Hair follicular keratinocyte (primary cell): ENCODE data around the gene HPS5. TPM values are rescaled to one million over a fixed set of nuclear protein-coding genes. Genes with fewer than 3 reads are reported as not detected.

ENCODE experiments used
- total RNA-seq: library from RNA; depleted of rRNA; stranded (reverse); fragments of >200 nt; gene quantifications from 2 replicates; pipeline ENCODE4 v1.2.3, GENCODE V29; 2015

HPS5 gene
- total RNA-seq, result 11.7 and 21.3 TPM in 2 replicates

GRCh38 chr11:18321969-18322711 is at the start of gene HPS5, which contains the start of gene GTF2H1:
Gene HPS5, minus strand, starts transcription at chr11:18322140. Its CDS starts 4,282 bp downstream, at chr11:18317858.
Gene GTF2H1, plus strand, starts transcription at chr11:18322567. Its CDS starts 10,508 bp downstream, at chr11:18333075.

GRCh38 chr11:18265949-18266348 is 56.0 kb downstream of the HPS5 start, which contains the start of gene SAA1:
Gene SAA1, plus strand, starts transcription at chr11:18266264. Its CDS starts 624 bp downstream, at chr11:18266888.

GRCh38 chr11:18248561-18248960 is 73.4 kb downstream of the HPS5 start, which contains the start of gene SAA2:
Gene SAA2, minus strand, starts transcription at chr11:18248668. Its CDS starts 657 bp downstream, at chr11:18248011.

GRCh38 chr11:18236664-18237356 is 85.1 kb downstream of the HPS5 start, which contains the start of gene SAA4:
Gene SAA4, minus strand, starts transcription at chr11:18236802. Its CDS starts 876 bp downstream, at chr11:18235926.

Other genes with a start within 250 kb of the HPS5 start
- 14.8 and 26.0 TPM in 2 replicates for gene SAAL1, start 216.1 kb downstream of the HPS5 start, total RNA-seq
- 24.1 and 45.6 TPM in 2 replicates for gene MRGPRX3, start 189.6 kb downstream of the HPS5 start, total RNA-seq
- 0.27 and 0.55 TPM in 2 replicates for gene MRGPRX4, start 149.3 kb downstream of the HPS5 start, total RNA-seq
- not detected in 2 replicates for gene SAA4, start 85.3 kb downstream of the HPS5 start, total RNA-seq
- 7.4 and 19.6 TPM in 2 replicates for gene SAA2, start 73.5 kb downstream of the HPS5 start, total RNA-seq
- 160 and 186 TPM in 2 replicates for gene SAA1, start 55.9 kb downstream of the HPS5 start, total RNA-seq
- gene GTF2H1, start 427 bp upstream of the HPS5 start, total RNA-seq, result 32.3 and 51.3 TPM in 2 replicates
- 815 and 1,231 TPM in 2 replicates for gene LDHA, start 72.4 kb upstream of the HPS5 start, total RNA-seq
- not detected in 2 replicates for gene LDHC, start 90.2 kb upstream of the HPS5 start, total RNA-seq
- not detected in 2 replicates for gene LDHAL6A, start 133.7 kb upstream of the HPS5 start, total RNA-seq
- gene TSG101, start 204.8 kb upstream of the HPS5 start, total RNA-seq, result 99.5 and 101 TPM in 2 replicates